Body of pancreas (tissue), 4 donors: ENCODE results near the gene VPS26B.

ENCODE experiments used
- POLR2A ChIP-seq, 3 donors: fragments of 450-650 bp; IDR thresholded peaks; one replicate each; pipeline ENCODE4 v1.6.1; 2016; ENCODE audit warnings: antibody characterized with exemption in 3 of 3, mild to moderate bottlenecking in 2 of 3
- TF ChIP-seq, protein P1 (sequence below), 7 experiments: fragments of 450-650 bp in 4 of 7; fragments of 200-600 bp in 3 of 7; sonication (generic) in 3 of 7; IDR thresholded peaks; one replicate each; pipeline ENCODE4 v1.5.1; 2016 to 2019; ENCODE audit warnings: antibody characterized with exemption in 7 of 7

DNA sequence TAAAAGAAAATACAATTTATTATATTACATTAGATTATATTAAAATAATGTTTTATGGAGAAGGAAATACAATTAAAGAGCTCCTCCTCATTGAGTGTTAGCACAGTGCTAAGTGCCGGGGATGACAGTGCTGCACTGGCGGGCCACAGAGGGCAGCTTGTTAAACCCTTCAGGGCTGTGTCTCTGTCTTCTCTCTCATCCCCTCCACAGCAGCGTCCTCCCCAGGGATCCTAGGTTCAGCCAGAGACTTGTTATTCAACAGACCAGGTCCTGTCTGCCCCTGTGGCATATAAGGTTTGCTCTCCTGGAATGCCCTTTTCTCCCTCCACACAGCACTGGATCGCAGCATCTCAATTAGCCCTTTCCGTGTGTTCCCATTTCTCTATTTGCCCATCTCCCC, 14.5 kb downstream of the VPS26B start:
- TF ChIP-seq, protein P1, sequence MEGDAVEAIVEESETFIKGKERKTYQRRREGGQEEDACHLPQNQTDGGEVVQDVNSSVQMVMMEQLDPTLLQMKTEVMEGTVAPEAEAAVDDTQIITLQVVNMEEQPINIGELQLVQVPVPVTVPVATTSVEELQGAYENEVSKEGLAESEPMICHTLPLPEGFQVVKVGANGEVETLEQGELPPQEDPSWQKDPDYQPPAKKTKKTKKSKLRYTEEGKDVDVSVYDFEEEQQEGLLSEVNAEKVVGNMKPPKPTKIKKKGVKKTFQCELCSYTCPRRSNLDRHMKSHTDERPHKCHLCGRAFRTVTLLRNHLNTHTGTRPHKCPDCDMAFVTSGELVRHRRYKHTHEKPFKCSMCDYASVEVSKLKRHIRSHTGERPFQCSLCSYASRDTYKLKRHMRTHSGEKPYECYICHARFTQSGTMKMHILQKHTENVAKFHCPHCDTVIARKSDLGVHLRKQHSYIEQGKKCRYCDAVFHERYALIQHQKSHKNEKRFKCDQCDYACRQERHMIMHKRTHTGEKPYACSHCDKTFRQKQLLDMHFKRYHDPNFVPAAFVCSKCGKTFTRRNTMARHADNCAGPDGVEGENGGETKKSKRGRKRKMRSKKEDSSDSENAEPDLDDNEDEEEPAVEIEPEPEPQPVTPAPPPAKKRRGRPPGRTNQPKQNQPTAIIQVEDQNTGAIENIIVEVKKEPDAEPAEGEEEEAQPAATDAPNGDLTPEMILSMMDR (IDR thresholded peaks at IDR 0.05) = no peak
- TF ChIP-seq POLR2A (IDR thresholded peaks at IDR 0.05) = no peak
